Endothelial cell of umbilical vein (primary cell): ENCODE results near the gene PDCD1LG2.

Experiments used
- CTCF ChIP-seq, 2 donors: IDR thresholded peaks; 1 replicate in 1 of 2; 2 replicates in 1 of 2; pipeline ENCODE4 v1.5.1; 2011; ENCODE audit warnings: low read length in 2 of 2, mild to moderate bottlenecking in 2 of 2, moderate library complexity in 2 of 2, control low read depth in 1 of 2, inconsistent platforms in 1 of 2, low read depth in 1 of 2; ENCODE audit not compliant: insufficient read depth in 1 of 2; ENCODE audit errors: extremely low read depth in 1 of 2
- MAX ChIP-seq: IDR thresholded peaks from 2 replicates; pipeline ENCODE4 v1.6.1; 2011; ENCODE audit not compliant: insufficient read depth, insufficient read length
- POLR2A ChIP-seq: IDR thresholded peaks from 2 replicates; pipeline ENCODE4 v1.6.1; 2012; ENCODE audit warnings: low read depth, mild to moderate bottlenecking, control low read depth, low read length
- POLR2AphosphoS5 ChIP-seq: IDR thresholded peaks from 2 replicates; pipeline ENCODE4 v1.6.1; 2012; ENCODE audit warnings: low read depth, mild to moderate bottlenecking, control low read depth, low read length, moderate library complexity; ENCODE audit not compliant: insufficient read depth

- TF ChIP-seq POLR2A: no peak
- no peak for TF ChIP-seq POLR2AphosphoS5
- no peak for TF ChIP-seq MAX
- TF ChIP-seq CTCF (IDR thresholded peaks at IDR 0.05; ENCODE audit: extremely low read depth in 1 of 2, insufficient read depth in 1 of 2, low read depth in 1 of 2, low read length in 2 of 2): no peak
Observed at GRCh38 chr9:5557606-5558587, 47.6 kb downstream of the PDCD1LG2 start.
